Osteoblast (primary cell): ENCODE measurements around the gene NCKAP5. TPM values are rescaled to one million over a fixed set of nuclear protein-coding genes. Genes with fewer than 3 reads are reported as not detected.
"Not testable (repeated sequence)": the region's sequence is repeated elsewhere in the genome, so short reads cannot be mapped to it uniquely, and the experiment has no call there.

Source experiments
- DNase-seq: peaks from one replicate; pipeline ENCODE4 v3.0.0; 2011; ENCODE audit warnings: low spot score, mixed read lengths; ENCODE audit not compliant: insufficient read length; ENCODE audit errors: missing footprints
- H2AFZ ChIP-seq: 2 replicates; pipeline ENCODE4 v1.6.0; 2011; ENCODE audit warnings: mild to moderate bottlenecking, low read length
- H3K27ac ChIP-seq: 2 replicates; pipeline ENCODE4 v1.5.1; 2011; ENCODE audit warnings: mild to moderate bottlenecking, low read depth, low read length, moderate library complexity
- H3K27me3 ChIP-seq: 2 replicates; pipeline ENCODE4 v1.6.0; 2012; ENCODE audit warnings: mild to moderate bottlenecking, control low read depth, inconsistent platforms, low read length, moderate library complexity; ENCODE audit not compliant: insufficient read depth
- H3K36me3 ChIP-seq: 2 replicates; pipeline ENCODE4 v1.5.1; 2011; ENCODE audit warnings: mild to moderate bottlenecking, low read length, control low read depth, moderate library complexity; ENCODE audit not compliant: insufficient read depth
- H3K4me1 ChIP-seq: 2 replicates; pipeline ENCODE4 v1.5.1; 2011; ENCODE audit warnings: mild to moderate bottlenecking, low read length, control low read depth, moderate library complexity; ENCODE audit not compliant: insufficient read depth
- H3K4me2 ChIP-seq: 2 replicates; pipeline ENCODE4 v1.6.0; 2011; ENCODE audit warnings: mild to moderate bottlenecking, low read length; ENCODE audit not compliant: insufficient read depth
- H3K4me3 ChIP-seq: fragments of 200-600 bp; sonication (generic); 3 replicates; pipeline ENCODE4 v1.5.1; 2012; ENCODE audit warnings: mild to moderate bottlenecking, low read length, inconsistent platforms; ENCODE audit not compliant: insufficient read depth
- H3K79me2 ChIP-seq: 2 replicates; pipeline ENCODE4 v1.6.0; 2012; ENCODE audit warnings: mild to moderate bottlenecking, low read length, control low read depth, inconsistent platforms; ENCODE audit not compliant: insufficient read depth
- H3K9me3 ChIP-seq: 2 replicates; pipeline ENCODE4 v1.5.1; 2011; ENCODE audit warnings: low read depth, low read length, control low read depth
- H4K20me1 ChIP-seq: 2 replicates; pipeline ENCODE4 v1.6.0; 2012; ENCODE audit warnings: mild to moderate bottlenecking, low read length, control low read depth; ENCODE audit not compliant: insufficient read depth
- total RNA-seq: library from RNA; depleted of rRNA; stranded (reverse); fragments of >200 nt; gene quantifications from 2 replicates; pipeline ENCODE4 v1.2.3, GENCODE V29; 2012
- TF ChIP-seq, protein P1 (sequence below): IDR thresholded peaks from 2 replicates; pipeline ENCODE4 v1.5.1; 2011; ENCODE audit warnings: mild to moderate bottlenecking, low read depth, low read length, moderate library complexity; ENCODE audit errors: extremely low read depth

Gene NCKAP5
- total RNA-seq, 1 donor = 1.8 TPM

DNA sequence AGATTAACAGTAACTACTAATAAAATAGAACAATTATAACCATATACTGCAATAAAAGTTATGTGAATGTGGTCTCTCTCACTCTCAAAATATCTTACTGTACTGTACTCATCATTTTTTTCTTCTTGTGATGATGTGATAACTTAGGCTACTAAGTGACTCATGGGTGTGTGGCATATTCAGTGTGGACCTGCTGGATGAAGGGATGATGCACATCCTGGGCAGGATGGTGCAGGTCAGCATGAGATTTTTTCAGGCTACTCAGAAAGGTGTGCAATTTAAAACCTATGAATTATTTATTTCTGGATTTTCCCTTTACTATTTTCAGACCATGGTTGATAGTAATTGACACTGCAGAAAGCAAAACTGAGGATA is 90.7 kb downstream of the NCKAP5 start:
- Histone ChIP-seq H3K4me1 (no peaks in the 10 kb centered on the region), H4K20me1 (no peaks in the 10 kb centered on the region), H2AFZ (no peak overlapping the region), H3K4me3 (no peak overlapping the region), H3K4me2 (no peak overlapping the region), H3K9me3 (no peaks in the 10 kb centered on the region), H3K79me2 (no peaks in the 10 kb centered on the region), H3K27me3 (no peaks in the 10 kb centered on the region), H3K36me3 (no peaks in the 10 kb centered on the region), H3K27ac (no peak overlapping the region)
- TF ChIP-seq, protein P1, sequence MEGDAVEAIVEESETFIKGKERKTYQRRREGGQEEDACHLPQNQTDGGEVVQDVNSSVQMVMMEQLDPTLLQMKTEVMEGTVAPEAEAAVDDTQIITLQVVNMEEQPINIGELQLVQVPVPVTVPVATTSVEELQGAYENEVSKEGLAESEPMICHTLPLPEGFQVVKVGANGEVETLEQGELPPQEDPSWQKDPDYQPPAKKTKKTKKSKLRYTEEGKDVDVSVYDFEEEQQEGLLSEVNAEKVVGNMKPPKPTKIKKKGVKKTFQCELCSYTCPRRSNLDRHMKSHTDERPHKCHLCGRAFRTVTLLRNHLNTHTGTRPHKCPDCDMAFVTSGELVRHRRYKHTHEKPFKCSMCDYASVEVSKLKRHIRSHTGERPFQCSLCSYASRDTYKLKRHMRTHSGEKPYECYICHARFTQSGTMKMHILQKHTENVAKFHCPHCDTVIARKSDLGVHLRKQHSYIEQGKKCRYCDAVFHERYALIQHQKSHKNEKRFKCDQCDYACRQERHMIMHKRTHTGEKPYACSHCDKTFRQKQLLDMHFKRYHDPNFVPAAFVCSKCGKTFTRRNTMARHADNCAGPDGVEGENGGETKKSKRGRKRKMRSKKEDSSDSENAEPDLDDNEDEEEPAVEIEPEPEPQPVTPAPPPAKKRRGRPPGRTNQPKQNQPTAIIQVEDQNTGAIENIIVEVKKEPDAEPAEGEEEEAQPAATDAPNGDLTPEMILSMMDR = no peak
- DNase-seq = no peak

DNA sequence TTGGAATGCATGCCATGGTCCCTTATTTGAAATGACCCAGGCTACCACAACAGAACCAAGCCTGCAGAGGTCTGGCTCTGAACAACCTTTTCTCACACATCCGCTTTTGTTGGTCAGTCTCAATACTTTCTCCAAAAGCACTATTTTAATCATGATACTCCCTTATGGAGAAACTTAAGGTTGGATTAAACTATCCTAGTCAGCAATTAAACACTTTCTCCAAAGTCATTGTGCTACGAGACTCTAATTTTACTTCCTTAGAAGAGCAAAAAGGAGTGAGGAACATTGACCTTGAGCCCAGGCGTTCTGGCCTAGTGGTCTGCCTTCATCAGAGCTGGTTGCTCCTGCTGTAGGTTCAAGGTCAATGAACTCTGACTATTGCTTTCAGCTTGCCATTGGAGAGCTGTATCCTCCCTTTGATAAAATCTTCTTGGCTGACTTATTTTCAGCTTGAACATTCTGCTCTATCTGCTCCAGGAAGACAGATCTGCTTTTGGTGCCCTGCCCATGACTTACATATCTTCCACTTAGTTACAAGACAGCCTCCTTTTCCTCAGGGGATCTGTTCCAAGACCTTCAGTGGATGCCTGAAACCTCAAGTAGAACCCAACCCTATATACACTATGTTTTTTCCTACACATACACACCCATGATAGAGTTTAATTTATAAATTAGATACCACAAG is 91.2 kb downstream of the NCKAP5 start:
- Histone ChIP-seq H3K4me2 (no peak overlapping the region), H4K20me1 (no peaks in the 10 kb centered on the region), H3K79me2 (no peaks in the 10 kb centered on the region), H3K27me3 (no peaks in the 10 kb centered on the region), H2AFZ (no peak overlapping the region), H3K36me3 (no peaks in the 10 kb centered on the region), H3K4me1 (no peaks in the 10 kb centered on the region), H3K9me3 (no peaks in the 10 kb centered on the region), H3K27ac (no peak overlapping the region), H3K4me3 (no peak overlapping the region)
- TF ChIP-seq, protein P1 = no peak
- no peak for DNase-seq

DNA sequence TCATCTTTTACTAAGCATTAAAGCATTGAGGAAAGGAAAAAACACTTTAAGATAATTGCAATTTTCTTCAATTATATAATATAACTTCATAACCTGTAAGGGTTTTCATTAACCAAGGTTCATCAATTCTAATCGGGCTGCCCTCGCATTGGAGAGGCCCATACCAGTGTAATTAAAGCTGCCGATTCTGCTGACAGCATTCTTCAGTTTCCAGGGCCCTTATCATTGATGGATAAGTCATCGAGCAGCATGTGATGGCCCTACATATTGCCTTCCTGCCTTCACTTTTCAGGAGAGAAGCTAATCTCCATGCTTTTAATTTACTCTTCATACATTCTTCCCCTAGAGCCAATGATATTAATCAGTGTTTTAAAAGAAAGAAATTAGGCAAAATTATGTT is 92.0 kb downstream of the NCKAP5 start:
- no peaks in the 10 kb centered on the region for H3K79me2 ChIP-seq
- H3K4me2 ChIP-seq = no peak overlapping the region
- H3K27ac ChIP-seq = no peak overlapping the region
- H2AFZ ChIP-seq = no peak overlapping the region
- H3K4me3 ChIP-seq = no peak overlapping the region
- no peaks in the 10 kb centered on the region for H3K27me3 ChIP-seq
- TF ChIP-seq, protein P1 = no peak
- no peaks in the 10 kb centered on the region for H4K20me1 ChIP-seq
- DNase-seq = peak; percentile 13
- H3K9me3 ChIP-seq = no peaks in the 10 kb centered on the region
- no peaks in the 10 kb centered on the region for H3K4me1 ChIP-seq
- no peaks in the 10 kb centered on the region for H3K36me3 ChIP-seq

DNA sequence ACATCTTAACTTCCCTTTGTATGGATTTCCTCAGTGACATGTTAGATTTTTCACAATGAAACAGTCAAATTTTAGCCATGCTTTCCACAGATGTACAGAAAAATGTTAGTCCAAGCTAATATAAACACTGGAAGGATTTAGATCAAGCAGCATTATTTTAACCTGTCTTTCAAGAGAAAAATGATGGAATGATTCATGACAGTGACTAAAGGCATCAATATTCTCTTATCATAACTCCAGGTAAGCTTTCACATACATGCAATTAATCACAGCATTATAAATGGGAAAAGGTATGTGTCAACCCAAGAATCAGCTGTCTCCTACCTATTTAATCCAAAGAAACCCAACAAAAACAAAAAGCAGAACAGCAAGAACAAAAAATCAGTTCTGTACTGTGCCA is 92.7 kb downstream of the NCKAP5 start:
- H3K9me3 ChIP-seq = no peaks in the 10 kb centered on the region
- H2AFZ ChIP-seq = no peak overlapping the region
- no peaks in the 10 kb centered on the region for H3K27me3 ChIP-seq
- H3K27ac ChIP-seq = no peak overlapping the region
- no peaks in the 10 kb centered on the region for H4K20me1 ChIP-seq
- H3K4me2 ChIP-seq = no peak overlapping the region
- H3K4me3 ChIP-seq = no peak overlapping the region
- H3K79me2 ChIP-seq = no peaks in the 10 kb centered on the region
- TF ChIP-seq, protein P1 = no peak
- H3K36me3 ChIP-seq = no peaks in the 10 kb centered on the region
- DNase-seq = no peak
- no peaks in the 10 kb centered on the region for H3K4me1 ChIP-seq

DNA sequence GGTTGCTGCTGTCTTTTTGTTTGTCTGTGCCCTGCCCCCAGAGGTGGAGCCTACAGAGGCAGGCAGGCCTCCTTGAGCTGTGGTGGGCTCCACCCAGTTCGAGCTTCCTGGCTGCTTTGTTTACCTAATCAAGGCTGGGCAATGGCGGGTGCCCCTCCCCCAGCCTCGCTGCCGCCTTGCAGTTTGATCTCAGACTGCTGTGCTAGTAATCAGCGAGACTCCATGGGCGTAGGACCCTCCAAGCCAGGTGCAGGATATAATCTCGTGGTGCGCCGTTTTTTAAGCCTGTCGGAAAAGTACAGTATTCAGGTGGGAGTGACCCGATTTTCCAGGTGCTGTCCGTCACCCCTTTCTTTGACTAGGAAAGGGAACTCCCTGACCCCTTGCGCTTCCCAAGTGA is 97.8 kb downstream of the NCKAP5 start:
- not testable (repeated sequence) for H3K4me3 ChIP-seq, H3K36me3 ChIP-seq, DNase-seq, H3K27ac ChIP-seq, H3K79me2 ChIP-seq, H3K27me3 ChIP-seq, H2AFZ ChIP-seq, H3K4me1 ChIP-seq, H3K4me2 ChIP-seq, H4K20me1 ChIP-seq, H3K9me3 ChIP-seq
